Stimulated activated CD8-positive, alpha-beta memory T cell treated with anti-CD3 and anti-CD28 coated beads, Interleukin-7, amount 100 ng/mL, for 4 hours (primary cell): ENCODE data around the gene HFM1.
"Not testable (repeated sequence)": the region's sequence is repeated elsewhere in the genome, so short reads cannot be mapped to it uniquely, and the experiment has no call there.

ENCODE experiments used
- DNase-seq, 2 donors: peaks; one replicate each; pipeline ENCODE4 v3.0.0-alpha.2; 2020; ENCODE audit warnings: low read depth in 2 of 2

The HFM1 gene

GRCh38 chr1:91346824-91347223 lies 57.8 kb downstream of the HFM1 start:
- no peak for DNase-seq

- DNase-seq: no peak
Observed at GRCh38 chr1:91345395-91346005, 59.1 kb downstream of the HFM1 start.

DNA sequence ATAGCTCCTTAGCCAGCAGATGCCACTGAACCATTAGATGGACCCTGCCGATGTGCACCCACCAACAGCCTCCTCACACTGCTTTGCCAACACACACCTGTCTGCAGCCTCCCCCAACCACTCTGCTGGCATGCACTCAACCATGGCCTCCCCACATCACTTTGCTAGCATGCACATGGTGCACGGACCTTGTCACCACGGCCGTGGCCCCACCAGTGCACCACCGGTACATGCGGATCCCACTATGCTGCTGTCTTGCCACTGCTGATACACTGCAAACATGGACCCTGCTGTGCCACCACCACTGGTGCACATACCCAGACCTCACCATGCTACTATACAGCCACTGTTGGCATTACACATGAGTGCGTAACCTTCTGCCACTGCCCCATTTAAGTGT lies 66.1 kb downstream of the HFM1 start:
- DNase-seq: no peak

GRCh38 chr1:91335603-91336002 lies 69.0 kb downstream of the HFM1 start:
- DNase-seq: no peak

- DNase-seq: no peak
Observed at GRCh38 chr1:91334856-91335255, 69.8 kb downstream of the HFM1 start.

- DNase-seq: no peak
Observed at GRCh38 chr1:91325456-91325855, 79.2 kb downstream of the HFM1 start.

GRCh38 chr1:91314643-91315042 lies 90.0 kb downstream of the HFM1 start:
- DNase-seq: no peak

DNA sequence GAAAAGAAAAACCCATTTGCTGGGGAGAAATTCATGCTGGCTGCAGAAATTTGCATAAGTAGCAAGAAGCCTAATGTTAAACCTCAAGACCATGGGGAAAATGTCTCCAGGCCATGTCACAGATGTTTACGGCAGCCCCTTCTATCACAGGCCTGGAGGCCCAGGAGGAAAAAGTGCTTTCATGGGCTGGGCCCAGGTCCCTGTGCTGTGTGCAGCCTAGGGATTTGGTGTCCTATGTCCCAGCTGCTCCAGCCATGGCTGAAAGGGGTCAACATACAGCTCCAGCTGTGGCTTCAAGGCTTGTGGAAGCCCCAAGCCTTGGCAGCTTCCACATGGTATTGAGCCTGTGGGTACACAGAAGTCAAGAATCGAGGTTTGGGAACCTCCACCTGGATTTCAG lies 93.0 kb downstream of the HFM1 start:
- DNase-seq: no peak

DNA sequence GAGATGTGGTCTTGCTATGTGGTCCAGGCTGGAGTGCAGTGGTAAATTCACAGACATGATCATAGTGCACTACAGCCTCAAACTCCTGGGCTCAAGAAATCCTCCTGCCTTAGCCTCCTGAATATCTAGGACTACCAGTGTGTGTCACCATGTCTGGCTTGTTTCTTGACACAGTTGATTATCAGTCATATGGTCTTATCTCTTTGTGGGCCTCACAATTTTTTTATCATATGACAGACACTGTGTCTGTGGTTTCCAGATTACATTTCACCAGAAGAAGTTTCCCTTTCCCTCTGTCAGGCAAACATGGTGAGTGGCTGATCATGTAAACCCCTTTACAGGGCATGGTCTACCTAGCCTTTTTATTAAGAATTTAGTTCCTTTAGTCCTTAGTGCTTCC lies 96.1 kb downstream of the HFM1 start:
- no peak for DNase-seq

DNA sequence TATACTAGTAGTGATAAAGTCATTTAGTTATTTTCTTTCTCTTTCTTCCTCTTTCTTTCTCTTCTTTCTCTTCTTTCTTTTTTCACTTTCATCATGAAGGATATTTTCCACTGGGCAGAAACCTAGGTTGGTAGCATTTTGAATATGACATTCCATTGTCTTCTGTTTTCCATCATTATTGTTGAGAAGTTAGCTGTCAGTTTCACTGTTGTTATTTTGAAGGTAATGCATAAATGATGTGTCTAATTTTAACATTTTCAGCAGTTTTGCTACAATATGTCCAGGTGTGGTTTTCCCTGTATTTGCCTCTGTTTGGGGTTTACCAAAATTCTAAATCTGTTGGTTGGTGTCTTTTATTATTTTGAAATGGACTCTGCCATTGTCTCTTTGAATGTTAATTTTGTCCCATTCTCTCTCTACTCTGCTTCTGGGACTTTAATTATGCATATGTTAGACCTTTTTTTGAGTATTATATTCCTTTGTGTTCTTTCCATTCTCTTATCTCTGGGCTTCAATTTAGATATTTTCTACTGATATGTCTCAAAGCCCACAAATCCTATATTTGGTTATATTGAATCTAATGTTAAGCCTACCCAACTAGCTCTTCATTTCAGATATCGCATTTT lies 96.7 kb downstream of the HFM1 start:
- DNase-seq: no peak

DNA sequence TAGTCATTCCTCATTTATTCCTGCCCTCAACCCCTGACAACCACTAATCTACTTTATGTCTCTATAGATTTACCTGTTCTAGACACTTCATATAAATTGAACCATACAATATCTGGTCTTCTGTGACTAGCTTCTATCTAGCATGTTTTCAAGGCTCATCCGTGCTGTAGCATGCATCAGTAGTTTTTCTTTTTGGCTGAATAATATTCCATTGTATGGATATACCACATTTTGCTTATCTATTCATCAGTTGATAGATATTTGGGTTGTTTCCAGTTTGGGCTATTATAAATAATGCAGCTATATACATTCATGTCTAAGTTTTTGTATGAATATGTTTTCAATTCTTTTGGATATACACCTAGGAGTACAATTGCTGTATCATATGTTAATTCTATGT lies 101.5 kb downstream of the HFM1 start:
- DNase-seq: no peak

- not testable (repeated sequence) for DNase-seq
Observed at GRCh38 chr1:91288843-91289553, 115.6 kb downstream of the HFM1 start.

- DNase-seq: not testable (repeated sequence)
Observed at GRCh38 chr1:91286962-91287317, 117.7 kb downstream of the HFM1 start.

GRCh38 chr1:91286259-91286961 lies 118.2 kb downstream of the HFM1 start:
- not testable (repeated sequence) for DNase-seq

DNA sequence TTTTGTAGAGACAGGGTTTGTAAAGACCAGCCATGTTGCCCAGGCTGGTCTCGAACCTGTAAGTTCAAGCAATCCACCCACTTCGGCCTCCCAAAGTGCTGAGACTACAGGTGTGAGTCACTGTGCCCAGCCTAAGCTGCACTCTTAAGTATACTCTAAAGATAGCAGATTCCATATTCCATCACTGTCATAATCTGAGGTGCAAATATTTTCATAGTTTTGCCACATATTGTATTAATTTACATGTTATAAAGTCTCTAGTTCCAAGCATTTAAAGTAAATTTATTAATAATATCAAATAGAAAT lies 121.3 kb downstream of the HFM1 start:
- DNase-seq: no peak

DNA sequence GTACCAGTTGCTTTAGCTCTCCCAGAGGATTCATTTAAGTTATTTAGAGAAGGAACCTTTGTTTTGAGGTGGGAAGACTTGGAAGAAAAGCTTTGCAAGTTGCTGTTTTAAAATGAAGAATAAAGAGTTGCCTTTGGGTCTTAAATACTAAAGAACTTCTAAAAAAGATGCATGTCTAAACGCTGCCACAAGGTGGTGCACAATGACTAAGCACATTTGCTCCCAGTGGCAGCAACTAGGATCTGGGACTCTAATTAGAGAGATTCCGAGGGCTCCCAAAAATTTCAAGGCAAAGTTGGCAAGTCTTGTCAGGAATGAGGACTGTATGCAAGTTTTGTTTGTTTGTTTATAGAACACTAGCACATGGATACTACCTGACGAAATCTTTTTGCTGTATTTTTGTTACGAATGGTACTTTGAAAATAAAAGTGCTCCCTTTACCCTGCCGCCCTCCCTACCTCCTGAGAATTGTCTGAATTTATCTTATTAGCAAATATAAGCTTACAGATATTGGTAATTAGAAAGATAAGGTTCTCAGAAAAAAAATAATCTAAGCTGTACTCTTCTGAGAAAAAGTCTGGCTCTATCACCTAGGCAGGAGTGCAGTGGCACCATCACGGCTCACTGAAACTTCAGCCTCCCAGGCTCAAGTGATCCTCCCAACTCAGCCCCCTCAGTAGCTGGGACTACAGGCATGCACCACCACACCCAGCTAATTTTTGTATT lies 121.8 kb downstream of the HFM1 start:
- DNase-seq: peak in 1 of 2 donors; percentile 3

DNA sequence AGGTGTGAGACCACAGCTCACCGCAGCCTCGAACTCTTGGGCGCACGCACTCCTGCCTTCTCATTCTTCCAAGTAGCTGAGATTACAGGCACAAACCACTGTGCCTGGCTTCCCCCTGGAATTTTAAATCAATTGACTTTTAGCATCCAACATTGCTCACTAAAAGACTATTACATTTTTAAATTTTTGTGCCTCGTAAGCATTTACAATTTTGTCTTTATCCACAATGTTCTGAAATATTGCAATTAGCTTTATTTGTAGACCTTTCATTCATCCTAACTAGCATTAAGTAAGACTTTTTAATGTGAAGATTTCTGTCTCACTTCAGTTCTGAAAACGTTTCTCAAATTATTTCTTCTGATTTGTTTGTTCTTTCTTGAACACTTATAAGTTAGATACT lies 122.9 kb downstream of the HFM1 start:
- DNase-seq: no peak

- DNase-seq: no peak
Observed at GRCh38 chr1:91278754-91279153, 125.9 kb downstream of the HFM1 start.

- DNase-seq: no peak
Observed at GRCh38 chr1:91273875-91274274, 130.8 kb downstream of the HFM1 start.

DNA sequence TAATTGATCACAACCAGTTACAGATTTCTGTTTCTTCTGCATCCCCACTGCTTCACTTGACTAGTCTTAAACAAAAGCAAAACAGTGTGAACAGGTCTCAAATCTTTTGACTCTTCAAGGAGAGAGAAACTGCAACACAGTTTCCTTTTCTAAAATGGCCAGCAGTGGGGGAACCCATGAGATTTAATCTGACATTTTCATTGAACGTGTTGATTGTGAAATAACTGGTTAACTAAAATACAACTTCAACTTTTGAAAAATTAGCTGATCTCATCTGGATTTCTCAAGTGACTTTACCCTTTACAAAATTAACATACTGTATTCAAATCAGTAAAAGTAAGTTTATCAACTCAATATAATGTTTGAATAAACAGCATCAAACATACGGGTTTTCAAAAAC lies 143.0 kb downstream of the HFM1 start:
- no peak for DNase-seq

DNA sequence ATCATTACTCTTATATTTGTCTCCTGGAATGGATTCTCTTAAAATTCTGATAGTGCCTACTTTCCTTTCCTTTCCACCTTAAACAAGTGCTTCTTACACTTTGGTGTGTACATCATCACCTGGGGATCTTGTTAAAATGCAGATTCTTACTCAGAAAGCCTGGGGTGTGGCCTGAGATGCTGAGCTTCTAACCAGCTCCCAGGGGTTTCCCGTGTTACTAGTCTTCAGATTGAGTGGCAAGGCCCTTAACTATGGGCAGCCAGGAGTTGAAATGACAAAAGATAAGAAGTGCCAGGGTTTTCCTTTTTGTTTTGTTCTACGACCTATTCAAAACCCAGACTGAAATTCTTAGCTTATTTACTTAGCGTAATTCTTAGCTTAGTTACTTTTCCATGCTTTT lies 159.2 kb downstream of the HFM1 start:
- DNase-seq: no peak

- no peak for DNase-seq
Observed at GRCh38 chr1:91244737-91245136, 159.9 kb downstream of the HFM1 start.
